Aorta (tissue), 5 donors: ENCODE results near the gene FAM118B. TPM values are rescaled to one million over a fixed set of nuclear protein-coding genes. Genes with fewer than 3 reads are reported as not detected.
"Not testable (repeated sequence)": the region's sequence is repeated elsewhere in the genome, so short reads cannot be mapped to it uniquely, and the experiment has no call there.

Experiments used
- ATAC-seq: fragments of 200-7000 bp; cut with Tn5 transposase; one replicate; pipeline ENCODE4 v1.9.1; 2022; ENCODE audit warnings: moderate library complexity; ENCODE audit not compliant: low FRiP score
- DNase-seq, 2 donors: peaks; one replicate each; pipeline ENCODE4 v3.0.0-alpha.2; 2020
- H3K27ac ChIP-seq, 2 donors: one replicate each; pipeline ENCODE4 v1.5.1; 2013; ENCODE audit warnings: low read length in 2 of 2, mild to moderate bottlenecking in 2 of 2, moderate library complexity in 2 of 2, control low read depth in 1 of 2, inconsistent platforms in 1 of 2, low read depth in 1 of 2
- H3K27me3 ChIP-seq, 2 donors: one replicate each; pipeline ENCODE4 v1.6.1; 2013; ENCODE audit warnings: control low read depth in 1 of 2, low read length in 1 of 2, mild to moderate bottlenecking in 1 of 2, moderate library complexity in 1 of 2; ENCODE audit not compliant: insufficient read depth in 2 of 2, control insufficient read depth in 1 of 2
- H3K36me3 ChIP-seq, 2 donors: one replicate each; pipeline ENCODE4 v1.6.1; 2013; ENCODE audit warnings: control low read depth in 1 of 2, low read length in 1 of 2, mild to moderate bottlenecking in 1 of 2; ENCODE audit not compliant: insufficient read depth in 2 of 2, control insufficient read depth in 1 of 2
- H3K4me1 ChIP-seq, 2 donors: one replicate each; pipeline ENCODE4 v1.6.1; 2013; ENCODE audit warnings: low read length in 2 of 2, control low read depth in 1 of 2, mild to moderate bottlenecking in 1 of 2, moderate library complexity in 1 of 2; ENCODE audit not compliant: insufficient read depth in 2 of 2, control insufficient read depth in 1 of 2
- H3K4me3 ChIP-seq, 2 donors: one replicate each; pipeline ENCODE4 v1.5.1; 2013; ENCODE audit warnings: low read length in 2 of 2, control low read depth in 1 of 2, mild to moderate bottlenecking in 1 of 2
- H3K9me3 ChIP-seq: one replicate; pipeline ENCODE4 v1.6.1; 2013; ENCODE audit warnings: mild to moderate bottlenecking, low read length; ENCODE audit not compliant: control insufficient read depth
- WGBS, 2 donors: extraction: QIAGEN DNeasy Blood & Tissue Kit; methylation state at CpG; one replicate each; pipeline ENCODE4 v1.1.7; 2013; 5-methylcytosine and 5-hydroxymethylcytosine counted together
- intact Hi-C, 2 donors: fragments of 100-400 bp; cut with DNase I; formaldehyde crosslinking; loops; one replicate each; pipeline versions ENCODE4 v1.14.2 to v1.15.0; 2022
- polyA plus RNA-seq, 2 donors: library from polyadenylated mRNA; stranded (reverse); fragments of 200-250 nt; gene quantifications; one replicate each; pipeline ENCODE4 v1.2.3, GENCODE V29; 2013
- total RNA-seq, 2 donors: library from RNA; stranded (reverse); fragmentation: NEBNext Ultra II Directional; extraction: Animal tissue kit (Norgen Biotek cat#: 25700); gene quantifications; one replicate each; pipeline ENCODE4 v1.2.1, GENCODE V29; 2021
- donor health status: healthy with polysubstance abuse.
- donor health status: Bipolar disorder and iron deficiency.
- donor health status: DM: no; HTN: no; CAD: no.
- donor health status: DM: no; HTN: no; CAD: no.
- donor health status: DM: yes; HTN: yes; CAD: no.

FAM118B gene
- total and polyA plus RNA-seq, 4 donors: 11.9 to 21.9 (median 16.6) TPM

DNA sequence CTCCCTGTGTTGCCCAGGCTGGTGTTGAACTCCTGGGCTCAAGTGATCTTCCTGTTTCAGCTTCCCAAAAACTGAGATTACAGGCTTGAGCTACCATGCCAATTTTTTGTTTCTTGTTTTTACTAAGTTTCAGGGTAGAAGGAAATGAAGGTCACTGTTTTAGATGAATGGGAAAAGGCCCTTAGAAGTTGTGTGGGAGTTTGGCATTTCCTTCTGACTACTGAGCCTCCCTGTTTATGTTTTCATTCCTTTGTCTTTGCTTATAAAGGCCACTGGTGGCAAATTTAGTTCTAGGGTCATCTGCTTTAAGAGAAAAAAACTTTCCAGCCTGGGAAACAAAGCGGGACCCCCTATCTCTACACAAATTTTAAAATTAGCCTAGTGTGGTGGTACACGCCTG, 35.1 kb downstream of the FAM118B start:
- Histone ChIP-seq H3K9me3 (no peaks in the 10 kb centered on the region), H3K4me1 (no peaks in the 10 kb centered on the region), H3K36me3 (peaks cover 3 to 10% of the 10 kb centered on the region in 2 donors), H3K27me3 (no peaks in the 10 kb centered on the region), H3K4me3 (no peak overlapping the region), H3K27ac (no peak overlapping the region)
- intact Hi-C loops: no loop called here
- ATAC-seq (no peak), DNase-seq (no peak)
- 74 to 78% methylated on average over 2 of the region's 2 CpGs for WGBS, 2 donors

DNA sequence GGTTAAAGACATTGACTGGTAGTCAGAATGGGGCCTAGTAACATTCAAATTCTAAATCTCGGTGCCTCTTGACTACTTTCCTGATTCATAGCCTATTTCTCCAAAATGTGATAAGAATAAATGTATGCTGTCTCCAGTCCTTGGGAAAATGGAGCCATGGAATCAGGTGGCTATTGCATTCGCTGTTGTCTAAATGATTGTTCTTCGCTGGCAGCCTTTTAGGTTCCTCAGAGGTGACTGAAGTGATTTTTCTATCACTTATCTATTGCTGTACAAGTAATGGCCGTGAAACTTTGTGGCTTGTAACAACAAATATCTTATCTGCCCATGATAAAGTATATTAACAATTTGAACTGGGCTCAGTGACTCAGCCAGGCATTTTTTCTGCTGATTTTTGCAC, 41.7 kb downstream of the FAM118B start:
- Histone ChIP-seq H3K4me3 (no peak overlapping the region), H3K27me3 (no peaks in the 10 kb centered on the region), H3K4me1 (no peaks in the 10 kb centered on the region), H3K27ac (no peak overlapping the region), H3K9me3 (no peaks in the 10 kb centered on the region), H3K36me3 (peaks cover 3 to 6% of the 10 kb centered on the region in 2 donors)
- intact Hi-C loops: no loop called here
- no peak for DNase-seq
- no peak for ATAC-seq
- 74 to 91% methylated on average over 4 of the region's 4 CpGs for WGBS, 2 donors

DNA sequence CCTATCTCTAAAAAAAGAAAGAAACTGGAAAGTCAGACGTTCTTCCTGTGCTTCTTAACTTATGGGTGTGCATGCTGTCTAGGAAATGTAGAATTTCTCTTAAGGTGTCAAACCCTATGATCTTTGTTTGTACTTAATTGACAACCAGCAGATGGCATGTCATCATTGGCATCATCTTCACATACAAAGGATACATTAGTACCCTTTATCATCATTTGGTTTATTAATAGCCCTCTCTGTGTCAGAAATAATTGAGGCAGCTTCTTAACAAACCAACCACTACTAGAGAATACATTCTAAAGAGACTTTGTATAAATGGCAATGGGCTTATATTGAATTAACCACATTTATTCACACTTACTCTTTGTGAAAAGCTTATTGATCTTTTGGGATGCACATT, 43.2 kb downstream of the FAM118B start:
- no peak overlapping the region for H3K27ac ChIP-seq
- intact Hi-C loops: no loop called here
- no peaks in the 10 kb centered on the region for H3K27me3 ChIP-seq
- no peaks in the 10 kb centered on the region for H3K9me3 ChIP-seq
- DNase-seq: no peak
- H3K4me1 ChIP-seq: no peaks in the 10 kb centered on the region
- ATAC-seq: no peak
- peaks cover 3 to 4% of the 10 kb centered on the region in 2 donors for H3K36me3 ChIP-seq
- 46 to 61% methylated on average over 1 of the region's 1 CpG for WGBS, 2 donors
- no peak overlapping the region for H3K4me3 ChIP-seq

DNA sequence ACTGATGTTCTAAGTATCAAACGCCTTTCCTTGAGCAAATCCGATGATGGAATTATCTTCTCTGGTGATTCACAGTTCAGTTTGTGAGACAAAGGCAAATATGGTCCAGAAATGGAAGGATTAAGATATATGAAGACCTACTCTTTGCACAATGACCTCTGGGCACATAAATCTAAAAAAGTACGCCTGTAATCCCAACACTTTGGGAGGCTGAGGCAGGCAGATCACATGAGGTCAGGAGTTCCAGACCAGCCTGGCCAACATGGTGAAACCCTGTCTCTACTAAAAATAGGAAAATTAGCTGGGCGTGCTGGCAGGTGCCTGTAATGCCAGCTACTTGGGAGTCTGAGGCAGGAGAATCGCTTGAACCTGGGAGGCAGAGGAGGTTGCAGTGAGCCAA, 43.9 kb downstream of the FAM118B start:
- DNase-seq: not testable (repeated sequence)
- WGBS, 2 donors: 87 to 89% methylated on average over 5 of the region's 5 CpGs

DNA sequence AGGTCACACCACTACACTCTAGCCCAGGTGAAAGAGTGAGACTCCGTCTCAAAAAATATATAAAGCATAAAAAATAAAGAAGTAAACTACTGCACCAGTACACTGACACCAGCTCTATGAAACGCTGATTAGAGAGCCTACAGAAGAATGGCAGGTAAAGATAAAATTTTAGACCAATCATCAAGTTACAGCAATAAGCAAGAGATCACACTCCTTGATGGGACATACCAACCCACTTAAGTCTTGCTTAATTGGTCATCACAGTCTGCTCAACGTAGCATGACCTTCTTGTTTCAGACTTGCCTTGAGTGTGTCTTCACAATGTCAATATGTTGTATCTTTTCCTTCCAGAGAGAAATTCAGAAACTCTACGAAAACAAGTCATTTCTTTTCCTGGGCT, 44.6 kb downstream of the FAM118B start:
- no peak overlapping the region for H3K27ac ChIP-seq
- 92 to 94% methylated on average over 4 of the region's 4 CpGs for WGBS, 2 donors
- intact Hi-C loops: no loop called here
- DNase-seq (no peak), ATAC-seq (no peak)
- peaks cover 3 to 4% of the 10 kb centered on the region in 2 donors for H3K36me3 ChIP-seq
- no peak overlapping the region for H3K4me3 ChIP-seq
- no peaks in the 10 kb centered on the region for H3K9me3 ChIP-seq
- H3K27me3 ChIP-seq: no peaks in the 10 kb centered on the region
- no peaks in the 10 kb centered on the region for H3K4me1 ChIP-seq

More for the DNA sequence above, 43.9 kb downstream of the FAM118B start:
- H3K9me3 ChIP-seq, H3K4me1 ChIP-seq, H3K27me3 ChIP-seq, H3K4me3 ChIP-seq, intact Hi-C loops, ATAC-seq, H3K36me3 ChIP-seq, H3K27ac ChIP-seq: not testable (repeated sequence)

DNA sequence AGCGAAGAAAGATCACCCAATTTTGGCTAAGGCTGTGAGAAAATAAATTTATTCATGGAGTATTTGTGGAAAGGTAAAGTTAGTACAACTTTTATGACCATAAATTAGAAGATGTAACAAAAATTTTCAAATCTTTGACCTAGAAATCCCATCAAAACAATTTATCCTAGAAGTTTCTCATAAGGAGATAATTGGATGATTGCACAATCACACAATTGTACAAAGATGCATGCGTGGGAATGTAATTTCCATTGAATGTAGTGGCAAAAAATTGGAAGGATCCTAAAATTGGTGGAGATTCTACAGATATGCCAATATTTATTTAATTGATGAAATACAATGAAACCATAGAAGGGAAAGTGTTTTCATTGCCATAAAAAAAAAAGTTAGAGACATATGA, 45.6 kb downstream of the FAM118B start:
- Histone ChIP-seq H3K4me1 (no peaks in the 10 kb centered on the region), H3K27me3 (no peaks in the 10 kb centered on the region), H3K27ac (no peak overlapping the region), H3K4me3 (no peak overlapping the region), H3K9me3 (no peaks in the 10 kb centered on the region), H3K36me3 (peaks cover 3 to 4% of the 10 kb centered on the region in 2 donors)
- ATAC-seq: no peak
- WGBS, 2 donors: 90 to 100% methylated on average over 2 of the region's 2 CpGs
- intact Hi-C loops: no loop called here
- no peak for DNase-seq

DNA sequence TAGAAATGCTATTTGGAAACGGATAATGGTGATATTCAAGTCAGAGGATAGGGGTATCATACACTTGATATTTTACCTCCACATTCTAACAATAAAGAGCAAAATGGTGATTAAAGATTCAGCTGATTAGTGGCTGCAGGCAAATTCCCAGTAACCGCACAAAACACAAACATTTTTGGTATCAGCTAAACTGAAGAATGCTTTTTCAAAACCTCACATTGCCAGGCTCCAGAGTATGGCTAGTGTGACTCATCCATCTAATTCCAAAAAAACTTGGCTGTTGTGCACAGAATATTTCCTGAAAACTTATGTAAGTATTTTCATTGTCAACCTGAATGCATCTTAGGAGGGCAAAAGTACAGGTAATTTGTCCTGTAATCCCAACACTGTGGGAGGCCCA, 46.2 kb downstream of the FAM118B start:
- 65 to 74% methylated on average over 2 of the region's 2 CpGs for WGBS, 2 donors
- peaks cover 3 to 6% of the 10 kb centered on the region in 2 donors for H3K36me3 ChIP-seq
- no peak overlapping the region for H3K4me3 ChIP-seq
- no peaks in the 10 kb centered on the region for H3K27me3 ChIP-seq
- intact Hi-C loops: no loop called here
- H3K4me1 ChIP-seq: no peaks in the 10 kb centered on the region
- ATAC-seq (no peak), DNase-seq (no peak)
- H3K9me3 ChIP-seq: no peaks in the 10 kb centered on the region
- no peak overlapping the region for H3K27ac ChIP-seq

DNA sequence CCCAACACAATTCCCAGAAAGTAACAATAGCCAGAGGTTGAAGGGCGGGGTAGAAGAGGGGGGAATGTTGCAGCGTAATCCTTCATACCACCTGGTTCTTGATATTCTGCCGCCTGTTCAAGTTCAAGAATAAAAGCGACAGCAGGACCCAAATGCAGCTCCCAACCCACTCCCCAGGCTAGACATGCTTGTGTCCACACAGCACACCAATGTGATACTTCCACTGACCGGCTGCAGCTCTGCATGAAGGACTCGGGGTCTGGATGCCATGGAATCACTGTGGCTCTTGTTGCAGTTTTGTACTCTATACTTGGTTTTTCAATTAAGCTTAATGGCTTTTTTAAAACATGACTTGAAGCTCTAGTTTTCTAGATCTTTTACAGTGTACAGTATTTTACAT, 50.6 kb downstream of the FAM118B start:
- Histone ChIP-seq H3K27me3 (no peaks in the 10 kb centered on the region), H3K36me3 (peaks cover 8 to 18% of the 10 kb centered on the region in 2 donors), H3K9me3 (no peaks in the 10 kb centered on the region), H3K27ac (no peak overlapping the region), H3K4me3 (no peak overlapping the region), H3K4me1 (peaks cover 0 to under 1% of the 10 kb centered on the region in 2 donors)
- intact Hi-C loops: no loop called here
- DNase-seq (no peak), ATAC-seq (no peak)
- 89 to 93% methylated on average over 6 of the region's 6 CpGs for WGBS, 2 donors

DNA sequence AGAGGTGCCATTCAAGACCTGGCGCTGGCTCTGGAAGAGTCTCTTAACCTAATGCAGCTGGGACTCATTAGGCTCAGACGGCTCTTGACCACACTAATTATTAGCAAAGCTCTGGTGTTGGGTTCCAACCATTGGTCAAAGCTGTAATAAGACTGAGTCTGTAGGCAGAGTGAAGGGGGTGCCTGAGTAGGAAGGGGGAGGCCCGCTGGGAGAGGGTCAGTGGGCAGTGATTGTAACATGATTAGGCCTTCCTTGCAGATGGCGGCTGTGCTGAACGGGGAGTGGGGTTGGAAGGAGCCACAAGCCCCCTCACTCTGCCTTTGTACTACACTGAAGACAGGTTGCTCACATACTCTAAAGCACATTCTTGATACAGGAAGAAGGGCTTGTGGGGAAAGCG, 51.9 kb downstream of the FAM118B start:
- no peak for ATAC-seq
- peaks cover 0 to 5% of the 10 kb centered on the region in 2 donors for H3K4me1 ChIP-seq
- H3K4me3 ChIP-seq: no peak overlapping the region
- WGBS, 2 donors: 83 to 86% methylated on average over 6 of the region's 6 CpGs
- no peak for DNase-seq
- intact Hi-C loops: no loop called here
- no peaks in the 10 kb centered on the region for H3K27me3 ChIP-seq
- H3K9me3 ChIP-seq: no peaks in the 10 kb centered on the region
- no peak overlapping the region for H3K27ac ChIP-seq
- H3K36me3 ChIP-seq: peaks cover 4 to 18% of the 10 kb centered on the region in 2 donors
